ENCODE results near the gene RAD18. TPM values are rescaled to one million over a fixed set of nuclear protein-coding genes. Genes with fewer than 3 reads are reported as not detected.

RAD18 gene
- 0.75 TPM for total RNA-seq

- H3K4me3 ChIP-seq = peak within 1 kb of the TSS; percentile 81 to 82
- H3K27ac ChIP-seq = peak within 1 kb of the TSS; percentile 65 to 79
- no peak for TF ChIP-seq CTCF (IDR thresholded peaks at IDR 0.05)
- DNase-seq (ENCODE audit: low spot score in 2 of 2) = peak; percentile 59 to 95
- H3K9me3 ChIP-seq = no peaks in the 10 kb centered on the region
- intact Hi-C loops (cut with DNase I) = loop anchor here (5.0 kb wide), 1 partner anchor 684 kb away; the partner anchor contains the start of gene MTMR14
- no peaks in the 10 kb centered on the region for H3K27me3 ChIP-seq
- H3K4me1 ChIP-seq = peaks cover 0 to 13% of the 10 kb centered on the region in 2 donors
- no peaks in the 10 kb centered on the region for H3K36me3 ChIP-seq
Measured at GRCh38 chr3:8963137-8963853, at the start of gene RAD18. TSS of gene RAD18 (minus strand) at chr3:8963472. CDS start at chr3:8963385, 87 bp downstream.

- Histone ChIP-seq H3K36me3 (no peaks in the 10 kb centered on the region), H3K9me3 (no peaks in the 10 kb centered on the region), H3K4me1 (no peaks in the 10 kb centered on the region), H3K27ac (no peak overlapping the region), H3K27me3 (no peaks in the 10 kb centered on the region), H3K4me3 (no peak overlapping the region)
- no peak for TF ChIP-seq CTCF (IDR thresholded peaks at IDR 0.05)
- no peak for DNase-seq (ENCODE audit: low spot score in 2 of 2)
- intact Hi-C loops (cut with DNase I) = no loop called here
Measured at GRCh38 chr3:9012521-9012920, 49.2 kb upstream of the RAD18 start.

- Histone ChIP-seq H3K4me1 (no peaks in the 10 kb centered on the region), H3K9me3 (no peaks in the 10 kb centered on the region), H3K27ac (no peak overlapping the region), H3K36me3 (no peaks in the 10 kb centered on the region), H3K27me3 (no peaks in the 10 kb centered on the region), H3K4me3 (no peak overlapping the region)
- no peak for DNase-seq (ENCODE audit: low spot score in 2 of 2)
- intact Hi-C loops (cut with DNase I) = no loop called here
- no peak for TF ChIP-seq CTCF (IDR thresholded peaks at IDR 0.05)
Measured at GRCh38 chr3:9009976-9010545, 46.8 kb upstream of the RAD18 start.

GRCh38 chr3:9008550-9009255 lies 45.4 kb upstream of the RAD18 start:
- Histone ChIP-seq H3K27ac (no peak overlapping the region), H3K36me3 (no peaks in the 10 kb centered on the region), H3K4me3 (no peak overlapping the region), H3K27me3 (no peaks in the 10 kb centered on the region), H3K9me3 (no peaks in the 10 kb centered on the region), H3K4me1 (no peaks in the 10 kb centered on the region)
- intact Hi-C loops (cut with DNase I) = no loop called here
- TF ChIP-seq CTCF (IDR thresholded peaks at IDR 0.05) = no peak
- DNase-seq (ENCODE audit: low spot score in 2 of 2) = no peak

- H3K4me3 ChIP-seq = no peak overlapping the region
- TF ChIP-seq CTCF (IDR thresholded peaks at IDR 0.05) = no peak
- no peaks in the 10 kb centered on the region for H3K36me3 ChIP-seq
- H3K4me1 ChIP-seq = no peaks in the 10 kb centered on the region
- no peak overlapping the region for H3K27ac ChIP-seq
- no peak for DNase-seq (ENCODE audit: low spot score in 2 of 2)
- no peaks in the 10 kb centered on the region for H3K27me3 ChIP-seq
- no peaks in the 10 kb centered on the region for H3K9me3 ChIP-seq
- intact Hi-C loops (cut with DNase I) = no loop called here
Measured at GRCh38 chr3:9007928-9008327, 44.7 kb upstream of the RAD18 start.
